M059J (cell line): ENCODE data around the gene OR51I1. TPM values are rescaled to one million over a fixed set of nuclear protein-coding genes. Genes with fewer than 3 reads are reported as not detected.

Experiments
- total RNA-seq: library from RNA; depleted of rRNA; stranded (reverse); fragments of >200 nt; shearing (Covaris generic); gene quantifications from 2 replicates; pipeline ENCODE4 v1.2.3, GENCODE V29; 2014; rRNA removed

OR51I1 gene
- total RNA-seq, 1 experiment from 2014 or later, result not detected

Other genes starting within 250 kb of the OR51I1 start
- not detected in 2 replicates for gene OR51V1, start 240.8 kb downstream of the OR51I1 start, total RNA-seq
- gene HBB, start 214.4 kb downstream of the OR51I1 start, total RNA-seq, result not detected in 2 replicates
- gene HBD, start 207.0 kb downstream of the OR51I1 start, total RNA-seq, result 0.32 and 0.44 TPM in 2 replicates
- not detected in 2 replicates for gene HBG1, start 191.7 kb downstream of the OR51I1 start, total RNA-seq
- not detected in 2 replicates for gene HBG2, start 186.7 kb downstream of the OR51I1 start, total RNA-seq
- 2.2 and 7.0 TPM in 2 replicates for gene HBE1, start 171.6 kb downstream of the OR51I1 start, total RNA-seq
- gene OR51B4, start 139.6 kb downstream of the OR51I1 start, total RNA-seq, result 2.0 TPM in 1 of 2 replicates, not detected in the other
- not detected in 2 replicates for gene OR51B2, start 117.2 kb downstream of the OR51I1 start, total RNA-seq
- not detected in 2 replicates for gene OR51B5, start 98.0 kb downstream of the OR51I1 start, total RNA-seq
- gene OR51B6, start 90.0 kb downstream of the OR51I1 start, total RNA-seq, result not detected in 2 replicates
- gene OR51M1, start 57.7 kb downstream of the OR51I1 start, total RNA-seq, result not detected in 2 replicates
- gene OR51Q1, start 19.4 kb downstream of the OR51I1 start, total RNA-seq, result not detected in 2 replicates
- not detected in 2 replicates for gene OR51I2, start 7.8 kb upstream of the OR51I1 start, total RNA-seq
- not detected in 2 replicates for gene OR52D1, start 47.2 kb upstream of the OR51I1 start, total RNA-seq
- gene UBQLN3, start 68.4 kb upstream of the OR51I1 start, total RNA-seq, result not detected in 2 replicates
- 0.34 TPM in 1 of 2 replicates, not detected in the other for gene UBQLNL, start 75.2 kb upstream of the OR51I1 start, total RNA-seq
- not detected in 2 replicates for gene OR52H1, start 107.0 kb upstream of the OR51I1 start, total RNA-seq
- gene OR52B6, start 139.4 kb upstream of the OR51I1 start, total RNA-seq, result not detected in 2 replicates
- gene TRIM6, start 155.1 kb upstream of the OR51I1 start, total RNA-seq, result 9.6 and 24.7 TPM in 2 replicates
- 13.2 and 22.2 TPM in 2 replicates for gene TRIM34, start 183.5 kb upstream of the OR51I1 start, total RNA-seq
- gene TRIM5, start 243.6 kb upstream of the OR51I1 start, total RNA-seq, result 71.1 and 92.8 TPM in 2 replicates
- gene TRIM22, start 248.3 kb upstream of the OR51I1 start, total RNA-seq, result 101 and 128 TPM in 2 replicates